WTC11 (cell line): ENCODE measurements around the gene CFAP74. TPM values are rescaled to one million over a fixed set of nuclear protein-coding genes. Genes with fewer than 3 reads are reported as not detected.

Source experiments
- ATAC-seq: fragments of 200-7000 bp; cut with Tn5 transposase; 2 replicates; pipeline ENCODE4 v1.10.0; 2021; ENCODE audit warnings: mild to moderate bottlenecking, moderate library complexity
- CTCF ChIA-PET: fragments of 300-600 bp; sonication (Branson Sonifier 250); formaldehyde crosslinking; loops from one replicate; lab custom pipeline; 2021; ENCODE audit warnings: antibody characterized with exemption; lab: Charles Lee
- POLR2A ChIA-PET: fragments of 350-600 bp; sonication (Branson Sonifier 250); formaldehyde crosslinking; loops from one replicate; lab custom pipeline; 2021; ENCODE audit warnings: antibody characterized with exemption; lab: Charles Lee
- DNase-seq: peaks from one replicate; pipeline ENCODE4 v3.0.0; 2021; ENCODE audit warnings: low spot score
- H3K27ac Mint-ChIP-seq: 2 replicates; pipeline ENCODE4 v1.8.0; 2021; ENCODE audit warnings: mixed read lengths
- H3K27me3 Mint-ChIP-seq: 2 replicates; pipeline ENCODE4 v1.8.0; 2021; ENCODE audit warnings: low read depth, mild to moderate bottlenecking, moderate library complexity, mixed read lengths
- H3K36me3 Mint-ChIP-seq: 2 replicates; pipeline ENCODE4 v1.8.0; 2021; ENCODE audit warnings: mixed read lengths
- H3K4me1 Mint-ChIP-seq: 2 replicates; pipeline ENCODE4 v1.8.0; 2022; ENCODE audit warnings: mixed read lengths
- H3K4me3 Mint-ChIP-seq: 2 replicates; pipeline ENCODE4 v1.8.0; 2021; ENCODE audit warnings: mild to moderate bottlenecking, moderate library complexity, mixed read lengths
- H3K9me3 Mint-ChIP-seq: 2 replicates; pipeline ENCODE4 v1.8.0; 2021; ENCODE audit warnings: mixed read lengths
- AR ChIP-seq: fragments of 250-450 bp; sonication (Bioruptor Pico); IDR thresholded peaks from 2 replicates; pipeline ENCODE4 v1.9.0; 2021; ENCODE audit warnings: mild to moderate bottlenecking
- CREB1 ChIP-seq: sonication (generic); formaldehyde crosslinking; IDR thresholded peaks from 2 replicates; pipeline ENCODE4 v1.8.0; 2023; ENCODE audit warnings: mild to moderate bottlenecking, missing genetic modification reagents
- E2F1 ChIP-seq: sonication (generic); formaldehyde crosslinking; IDR thresholded peaks from 2 replicates; pipeline ENCODE4 v1.8.0; 2022; ENCODE audit warnings: mild to moderate bottlenecking, missing genetic modification reagents
- E2F5 ChIP-seq: sonication (generic); formaldehyde crosslinking; IDR thresholded peaks from 2 replicates; pipeline ENCODE4 v1.8.1; 2022; ENCODE audit warnings: mild to moderate bottlenecking, moderate library complexity, missing genetic modification reagents
- ELF4 ChIP-seq: sonication (generic); formaldehyde crosslinking; IDR thresholded peaks from 2 replicates; pipeline ENCODE4 v1.8.1; 2022; ENCODE audit warnings: low read depth, mild to moderate bottlenecking, moderate library complexity, missing genetic modification reagents
- EMX1 ChIP-seq: fragments of 250-450 bp; sonication (Bioruptor Pico); IDR thresholded peaks from 2 replicates; pipeline ENCODE4 v1.8.0; 2021; ENCODE audit warnings: mild to moderate bottlenecking
- GRHL2 ChIP-seq: fragments of 250-450 bp; sonication (Bioruptor Pico); IDR thresholded peaks from 2 replicates; pipeline ENCODE4 v1.8.0; 2022; ENCODE audit warnings: mild to moderate bottlenecking, moderate library complexity; ENCODE audit not compliant: insufficient replicate concordance, severe bottlenecking
- HMGXB4 ChIP-seq: sonication (generic); formaldehyde crosslinking; IDR thresholded peaks from 2 replicates; pipeline ENCODE4 v1.8.1; 2023; ENCODE audit warnings: mild to moderate bottlenecking, moderate library complexity, missing genetic modification reagents
- MYBL2 ChIP-seq: sonication (generic); formaldehyde crosslinking; IDR thresholded peaks from 2 replicates; pipeline ENCODE4 v1.8.1; 2023; ENCODE audit warnings: mild to moderate bottlenecking, moderate library complexity, missing genetic modification reagents
- NFYB ChIP-seq: sonication (generic); formaldehyde crosslinking; conservative IDR thresholded peaks from 2 replicates; pipeline ENCODE4 v1.8.0; 2022; ENCODE audit warnings: low read depth, missing genetic modification reagents
- NR1H2 ChIP-seq: sonication (generic); formaldehyde crosslinking; IDR thresholded peaks from 2 replicates; pipeline ENCODE4 v1.9.0; 2021; ENCODE audit warnings: mild to moderate bottlenecking, moderate library complexity, missing genetic modification reagents
- TCF7 ChIP-seq: sonication (generic); formaldehyde crosslinking; IDR thresholded peaks from 2 replicates; pipeline ENCODE4 v1.8.0; 2022; ENCODE audit warnings: mild to moderate bottlenecking, low read depth, missing genetic modification reagents, moderate library complexity
- TEAD1 ChIP-seq: sonication (generic); formaldehyde crosslinking; IDR thresholded peaks from 2 replicates; pipeline ENCODE4 v1.8.0; 2022; ENCODE audit warnings: mild to moderate bottlenecking, missing genetic modification reagents
- USF2 ChIP-seq: sonication (generic); formaldehyde crosslinking; IDR thresholded peaks from 2 replicates; pipeline ENCODE4 v1.8.1; 2023; ENCODE audit warnings: mild to moderate bottlenecking, missing genetic modification reagents, moderate library complexity
- ZBTB21 ChIP-seq: sonication (generic); formaldehyde crosslinking; IDR thresholded peaks from 2 replicates; pipeline ENCODE4 v1.8.1; 2023; ENCODE audit warnings: mild to moderate bottlenecking, missing genetic modification reagents, borderline replicate concordance
- ZBTB43 ChIP-seq: sonication (generic); formaldehyde crosslinking; IDR thresholded peaks from 2 replicates; pipeline ENCODE4 v1.8.1; 2023; ENCODE audit warnings: mild to moderate bottlenecking, missing genetic modification reagents
- ZNF138 ChIP-seq: sonication (generic); formaldehyde crosslinking; conservative IDR thresholded peaks from 2 replicates; pipeline ENCODE4 v1.8.1; 2022; ENCODE audit warnings: mild to moderate bottlenecking, moderate library complexity, missing genetic modification reagents
- ZNF281 ChIP-seq: sonication (generic); formaldehyde crosslinking; IDR thresholded peaks from 2 replicates; pipeline ENCODE4 v1.8.0; 2023; ENCODE audit warnings: mild to moderate bottlenecking, missing genetic modification reagents
- ZNF532 ChIP-seq: fragments of 250-450 bp; sonication (Bioruptor Pico); IDR thresholded peaks from 2 replicates; pipeline ENCODE4 v1.9.0; 2021; ENCODE audit warnings: mild to moderate bottlenecking, borderline replicate concordance
- ZNF671 ChIP-seq: fragments of 250-450 bp; sonication (Bioruptor Pico); IDR thresholded peaks from 2 replicates; pipeline ENCODE4 v1.8.0; 2021; ENCODE audit warnings: mild to moderate bottlenecking
- total RNA-seq: library from RNA; stranded (reverse); gene quantifications from 3 replicates; pipeline ENCODE4 v1.2.3, GENCODE V29; 2021

CFAP74 gene
- total RNA-seq, 1 experiment from 2014 or later = 0.35 TPM

- TF ChIP-seq ZBTB43 (CRISPR knock-in tag) (no peak), HMGXB4 (no peak), TEAD1 (no peak), NFYB (CRISPR knock-in tag) (no peak), MYBL2 (CRISPR knock-in tag) (no peak), ZNF138 (CRISPR knock-in tag) (no peak), EMX1 (CRISPR knock-in tag) (no peak), USF2 (CRISPR knock-in tag) (no peak), TCF7 (CRISPR knock-in tag) (no peak), E2F5 (CRISPR knock-in tag) (no peak), AR (CRISPR knock-in tag) (no peak), ZNF671 (CRISPR knock-in tag) (no peak), ELF4 (CRISPR knock-in tag) (no peak), ZNF281 (CRISPR knock-in tag) (no peak), ZNF532 (CRISPR knock-in tag) (no peak), NR1H2 (no peak), E2F1 (no peak), CREB1 (CRISPR knock-in tag) (no peak), GRHL2 (CRISPR knock-in tag) (no peak), ZBTB21 (no peak)
- H3K4me3 Mint-ChIP-seq = no peak overlapping the region
- no peak for DNase-seq
- no peak for ATAC-seq
- ChIA-PET CTCF (interaction anchor here (1.1 to 11.8 kb wide), 3 partner anchors 13 to 87 kb away, joined by 3 to 312 read pairs (median 4); partner anchors contain the start of gene PRKCZ), POLR2A (no interaction called here)
- H3K27me3 Mint-ChIP-seq = no peaks in the 10 kb centered on the region; the same call in none of the 2 replicates
- no peaks in the 10 kb centered on the region for H3K36me3 Mint-ChIP-seq
- no peak overlapping the region for H3K27ac Mint-ChIP-seq
- H3K9me3 Mint-ChIP-seq = peaks cover 6% of the 10 kb centered on the region
- H3K4me1 Mint-ChIP-seq = peaks cover 20% of the 10 kb centered on the region
These were observed 46.0 kb downstream of the CFAP74 start for GRCh38 chr1:1957533-1957961.
